ENCODE measurements around the gene CCDC47. TPM values are rescaled to one million over a fixed set of nuclear protein-coding genes. Genes with fewer than 3 reads are reported as not detected.
"Not testable (repeated sequence)": the region's sequence is repeated elsewhere in the genome, so short reads cannot be mapped to it uniquely, and the experiment has no call there.

CCDC47 gene
- total RNA-seq, 1 donor from 2014 or later: 56.4 TPM

DNA sequence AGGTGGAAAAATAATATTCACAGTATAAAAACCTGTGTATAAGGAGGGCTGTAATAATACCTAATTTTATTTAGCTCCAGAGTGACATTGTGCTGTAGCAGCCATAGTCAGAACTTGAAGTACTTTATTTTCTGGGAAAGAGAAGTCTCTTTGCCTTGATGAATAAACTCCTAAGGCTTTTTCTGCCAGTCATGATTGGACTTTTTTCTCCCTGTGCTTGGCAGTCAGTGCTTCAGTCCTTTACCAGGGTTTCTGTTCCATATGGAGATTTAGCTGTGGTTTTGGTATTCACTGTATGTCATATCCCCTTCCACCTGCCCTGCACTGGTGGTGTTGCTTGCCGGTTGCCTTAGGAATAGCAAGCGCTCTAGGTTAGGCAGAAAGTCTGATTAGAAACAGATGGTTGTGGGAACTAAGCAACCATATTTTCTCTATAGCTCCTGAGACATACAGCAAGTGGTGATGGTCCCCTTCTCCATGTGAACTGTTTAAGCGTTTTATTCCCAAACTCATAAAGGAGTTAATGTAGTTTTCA is 25.2 kb upstream of the CCDC47 start:
- H3K4me3 Mint-ChIP-seq (ENCODE audit: unreplicated experiment): no peak overlapping the region
- TF ChIP-seq, protein P1, sequence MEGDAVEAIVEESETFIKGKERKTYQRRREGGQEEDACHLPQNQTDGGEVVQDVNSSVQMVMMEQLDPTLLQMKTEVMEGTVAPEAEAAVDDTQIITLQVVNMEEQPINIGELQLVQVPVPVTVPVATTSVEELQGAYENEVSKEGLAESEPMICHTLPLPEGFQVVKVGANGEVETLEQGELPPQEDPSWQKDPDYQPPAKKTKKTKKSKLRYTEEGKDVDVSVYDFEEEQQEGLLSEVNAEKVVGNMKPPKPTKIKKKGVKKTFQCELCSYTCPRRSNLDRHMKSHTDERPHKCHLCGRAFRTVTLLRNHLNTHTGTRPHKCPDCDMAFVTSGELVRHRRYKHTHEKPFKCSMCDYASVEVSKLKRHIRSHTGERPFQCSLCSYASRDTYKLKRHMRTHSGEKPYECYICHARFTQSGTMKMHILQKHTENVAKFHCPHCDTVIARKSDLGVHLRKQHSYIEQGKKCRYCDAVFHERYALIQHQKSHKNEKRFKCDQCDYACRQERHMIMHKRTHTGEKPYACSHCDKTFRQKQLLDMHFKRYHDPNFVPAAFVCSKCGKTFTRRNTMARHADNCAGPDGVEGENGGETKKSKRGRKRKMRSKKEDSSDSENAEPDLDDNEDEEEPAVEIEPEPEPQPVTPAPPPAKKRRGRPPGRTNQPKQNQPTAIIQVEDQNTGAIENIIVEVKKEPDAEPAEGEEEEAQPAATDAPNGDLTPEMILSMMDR (IDR thresholded peaks at IDR 0.05; ENCODE audit: partially characterized antibody, unreplicated experiment): no peak
- H3K36me3 Mint-ChIP-seq (ENCODE audit: unreplicated experiment): no peaks in the 10 kb centered on the region
- no peak for DNase-seq
- H3K4me1 Mint-ChIP-seq (ENCODE audit: low read depth, unreplicated experiment): no peaks in the 10 kb centered on the region
- H3K27me3 Mint-ChIP-seq (ENCODE audit: unreplicated experiment): no peaks in the 10 kb centered on the region
- H3K9me3 Mint-ChIP-seq (ENCODE audit: unreplicated experiment): no peaks in the 10 kb centered on the region
- H3K27ac Mint-ChIP-seq (ENCODE audit: unreplicated experiment): no peak overlapping the region

DNA sequence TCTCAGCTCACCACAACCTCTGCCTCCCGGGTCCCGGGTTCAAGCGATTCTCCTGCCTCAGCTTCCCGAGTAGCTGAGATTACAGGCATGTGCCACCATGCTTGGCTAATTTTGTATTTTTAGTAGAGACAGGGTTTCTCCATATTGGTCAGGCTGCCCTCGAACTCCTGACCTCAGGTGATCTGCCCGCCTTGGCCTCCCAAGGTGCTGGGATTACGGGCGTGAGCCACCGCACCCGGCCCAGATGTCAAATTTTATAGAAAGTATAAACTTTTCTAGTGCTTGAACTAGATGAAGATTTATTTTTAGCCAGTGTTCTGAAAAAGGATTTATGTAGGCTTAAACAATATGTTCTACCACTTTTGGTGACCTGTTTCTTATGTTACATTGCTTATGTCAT is 23.0 kb upstream of the CCDC47 start:
- not testable (repeated sequence) for H3K4me1 Mint-ChIP-seq (ENCODE audit: low read depth, unreplicated experiment); H3K36me3 Mint-ChIP-seq (ENCODE audit: unreplicated experiment); H3K27me3 Mint-ChIP-seq (ENCODE audit: unreplicated experiment); H3K9me3 Mint-ChIP-seq (ENCODE audit: unreplicated experiment); DNase-seq; H3K27ac Mint-ChIP-seq (ENCODE audit: unreplicated experiment); H3K4me3 Mint-ChIP-seq (ENCODE audit: unreplicated experiment)

DNA sequence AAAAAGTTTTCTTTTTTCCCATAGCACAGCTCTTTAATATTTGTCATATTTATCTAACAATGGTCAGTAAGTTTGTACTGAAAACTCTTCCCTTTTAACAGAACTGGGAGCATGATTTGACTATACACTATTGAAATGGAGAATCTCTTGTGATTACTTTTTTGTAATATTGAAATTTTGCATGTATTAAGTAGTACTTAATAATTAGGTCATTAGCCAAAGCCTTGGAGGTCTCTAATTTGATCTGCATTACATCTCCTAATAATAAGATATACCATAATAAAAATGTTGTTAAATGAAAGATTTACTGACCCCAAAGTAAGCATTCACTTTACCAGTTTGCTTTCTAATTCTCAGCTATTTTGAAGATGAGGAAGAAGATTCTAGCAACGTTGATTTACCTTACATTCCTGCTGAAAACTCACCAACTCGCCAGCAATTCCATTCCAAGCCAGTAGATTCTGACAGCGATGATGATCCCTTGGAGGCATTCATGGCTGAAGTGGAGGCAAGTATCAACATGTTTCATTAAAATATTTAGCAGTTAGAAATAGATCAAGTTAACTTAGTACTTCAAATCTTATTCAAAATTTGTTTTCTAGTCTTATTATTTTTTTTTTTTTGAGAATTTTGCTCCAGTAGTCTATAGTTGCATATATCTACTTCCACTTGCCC is 18.8 kb upstream of the CCDC47 start:
- Mint-ChIP-seq H3K36me3 (ENCODE audit: unreplicated experiment) (no peaks in the 10 kb centered on the region), H3K27me3 (ENCODE audit: unreplicated experiment) (no peaks in the 10 kb centered on the region), H3K27ac (ENCODE audit: unreplicated experiment) (no peak overlapping the region), H3K9me3 (ENCODE audit: unreplicated experiment) (no peaks in the 10 kb centered on the region), H3K4me3 (ENCODE audit: unreplicated experiment) (no peak overlapping the region), H3K4me1 (ENCODE audit: low read depth, unreplicated experiment) (no peaks in the 10 kb centered on the region)
- TF ChIP-seq, protein P1 (IDR thresholded peaks at IDR 0.05; ENCODE audit: partially characterized antibody, unreplicated experiment): no peak
- DNase-seq: no peak

DNA sequence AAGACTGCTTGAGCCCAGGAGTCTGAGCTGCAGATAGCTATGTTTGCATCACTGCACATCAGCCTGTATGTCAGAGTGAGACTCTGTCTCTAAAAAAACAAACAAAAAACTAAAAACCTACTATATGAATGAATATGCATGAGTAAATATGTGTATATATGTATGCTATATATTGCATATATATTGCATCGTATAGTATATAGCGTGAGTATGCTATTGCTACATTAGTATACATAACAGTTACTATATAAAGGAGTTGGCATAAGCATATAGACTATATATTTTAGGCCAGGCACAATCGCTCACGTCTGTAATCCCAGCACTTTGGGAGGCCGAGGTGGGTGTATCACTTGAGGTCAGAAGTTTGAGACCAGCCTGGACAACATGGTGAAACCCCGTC is 16.7 kb upstream of the CCDC47 start:
- TF ChIP-seq, protein P1 (IDR thresholded peaks at IDR 0.05; ENCODE audit: partially characterized antibody, unreplicated experiment): no peak
- H3K9me3 Mint-ChIP-seq (ENCODE audit: unreplicated experiment): no peaks in the 10 kb centered on the region
- H3K4me3 Mint-ChIP-seq (ENCODE audit: unreplicated experiment): no peak overlapping the region
- DNase-seq: no peak
- H3K36me3 Mint-ChIP-seq (ENCODE audit: unreplicated experiment): no peaks in the 10 kb centered on the region
- H3K27me3 Mint-ChIP-seq (ENCODE audit: unreplicated experiment): no peaks in the 10 kb centered on the region
- no peak overlapping the region for H3K27ac Mint-ChIP-seq (ENCODE audit: unreplicated experiment)
- H3K4me1 Mint-ChIP-seq (ENCODE audit: low read depth, unreplicated experiment): no peaks in the 10 kb centered on the region

DNA sequence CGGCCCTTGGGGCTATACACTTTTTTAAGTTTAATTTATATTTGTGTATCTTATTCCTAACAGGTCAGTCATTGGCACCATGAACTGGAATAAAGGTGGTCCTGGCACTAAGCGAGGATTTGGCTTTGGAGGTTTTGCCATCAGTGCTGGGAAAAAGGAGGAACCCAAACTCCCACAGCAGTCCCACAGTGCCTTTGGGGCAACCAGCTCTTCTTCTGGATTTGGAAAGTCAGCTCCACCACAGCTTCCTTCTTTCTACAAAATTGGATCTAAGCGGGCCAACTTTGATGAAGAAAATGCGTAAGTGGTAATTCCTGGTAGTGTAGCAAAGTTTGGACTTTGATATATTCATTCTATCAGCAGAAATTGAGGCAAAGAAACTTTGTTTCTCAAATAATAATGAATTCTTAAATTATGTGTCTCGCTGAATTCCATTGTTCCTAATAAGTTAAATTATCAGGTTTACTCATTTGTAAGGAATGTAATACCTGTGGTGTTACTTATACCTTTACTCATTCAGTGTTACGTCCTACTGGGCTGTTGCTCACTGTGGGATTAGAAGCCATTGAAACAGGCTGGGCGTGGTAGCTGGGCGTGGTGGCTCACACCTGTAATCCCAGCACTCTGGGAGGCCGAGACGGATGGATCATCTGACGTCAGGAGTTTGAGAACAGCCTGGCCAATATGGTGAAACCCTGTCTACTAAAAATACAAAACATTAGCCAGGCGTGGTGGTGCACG is 13.7 kb upstream of the CCDC47 start:
- Mint-ChIP-seq H3K36me3 (ENCODE audit: unreplicated experiment) (no peaks in the 10 kb centered on the region), H3K4me3 (ENCODE audit: unreplicated experiment) (no peak overlapping the region), H3K9me3 (ENCODE audit: unreplicated experiment) (no peaks in the 10 kb centered on the region), H3K27me3 (ENCODE audit: unreplicated experiment) (no peaks in the 10 kb centered on the region), H3K4me1 (ENCODE audit: low read depth, unreplicated experiment) (peaks cover 7% of the 10 kb centered on the region), H3K27ac (ENCODE audit: unreplicated experiment) (no peak overlapping the region)
- TF ChIP-seq, protein P1 (IDR thresholded peaks at IDR 0.05; ENCODE audit: partially characterized antibody, unreplicated experiment): no peak
- DNase-seq: no peak
